Measurements from ENCODE around the gene CORO7. TPM values are rescaled to one million over a fixed set of nuclear protein-coding genes. Genes with fewer than 3 reads are reported as not detected.

The CORO7 gene
- total RNA-seq, 1 donor from 2014 or later: 45.0 TPM

DNA sequence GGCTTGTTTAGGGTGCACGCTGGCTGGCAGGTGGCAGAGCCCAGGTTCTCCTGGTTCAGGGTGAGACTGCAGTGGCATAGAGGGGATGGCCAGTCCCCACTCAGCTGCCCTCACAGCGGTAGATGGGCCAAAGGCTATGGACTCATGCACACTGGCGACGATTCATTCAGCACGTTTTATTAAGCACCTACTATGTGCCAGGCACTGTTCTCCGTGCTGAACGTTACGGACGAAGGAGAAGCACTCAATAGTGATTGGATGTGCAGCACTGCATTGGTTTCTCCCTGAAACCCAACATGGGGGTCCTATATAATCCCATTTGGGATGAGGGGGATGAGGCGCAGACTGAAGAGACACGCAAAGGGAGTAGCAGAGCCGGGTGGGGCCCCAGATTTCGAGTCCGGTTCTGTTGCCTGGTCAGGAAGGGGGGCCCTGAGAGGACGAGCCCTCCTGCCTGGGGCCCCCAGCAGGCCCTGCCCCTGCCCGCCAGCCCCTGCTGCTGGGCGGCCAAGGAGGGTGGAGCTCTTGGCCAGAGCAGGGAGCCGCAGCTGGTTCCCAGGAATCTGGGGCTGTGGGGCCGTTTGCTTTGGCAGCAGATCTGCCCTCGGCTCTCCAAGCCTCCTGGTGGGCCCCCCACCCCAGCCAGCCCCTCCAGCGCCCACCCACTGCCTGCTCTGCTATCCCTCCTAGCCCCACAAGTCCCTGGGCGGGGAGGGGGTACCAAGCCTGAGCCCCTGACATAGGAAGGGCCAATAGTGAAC is 91.7 kb downstream of the CORO7 start:
- DNase-seq (ENCODE audit: low spot score): no peak

DNA sequence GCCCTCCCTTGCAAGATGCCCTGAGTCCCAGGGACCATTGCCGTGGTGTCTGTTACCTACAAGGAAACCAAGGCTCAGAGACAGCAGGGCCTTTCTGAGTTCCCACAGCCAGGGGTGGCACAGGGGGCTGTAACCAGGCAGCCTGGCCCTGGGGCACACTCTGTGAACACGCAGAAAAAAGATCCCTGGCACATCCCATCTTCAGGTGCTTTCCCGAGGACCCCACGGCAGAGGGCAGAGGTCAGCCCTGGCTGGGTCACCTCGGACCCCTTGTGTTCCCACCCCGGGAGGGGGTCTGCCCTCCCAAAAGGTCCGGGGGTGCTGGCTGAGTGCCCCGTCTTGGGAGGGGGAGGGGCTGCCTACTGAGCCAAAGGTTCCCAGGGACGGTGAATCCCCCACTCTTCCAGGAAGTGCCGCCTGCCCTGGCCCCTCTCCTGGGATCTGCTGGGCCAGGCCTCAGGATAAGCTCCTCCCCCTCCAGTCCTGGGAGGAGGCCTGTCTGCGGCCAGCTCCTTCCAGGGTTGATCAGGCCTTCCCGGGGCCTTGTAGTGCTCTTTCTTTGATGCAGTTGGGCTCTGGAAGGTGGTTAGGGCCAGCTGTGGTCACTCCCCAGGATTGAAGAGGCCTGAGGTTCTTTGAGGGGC is 92.4 kb downstream of the CORO7 start:
- no peak for DNase-seq (ENCODE audit: low spot score)

DNA sequence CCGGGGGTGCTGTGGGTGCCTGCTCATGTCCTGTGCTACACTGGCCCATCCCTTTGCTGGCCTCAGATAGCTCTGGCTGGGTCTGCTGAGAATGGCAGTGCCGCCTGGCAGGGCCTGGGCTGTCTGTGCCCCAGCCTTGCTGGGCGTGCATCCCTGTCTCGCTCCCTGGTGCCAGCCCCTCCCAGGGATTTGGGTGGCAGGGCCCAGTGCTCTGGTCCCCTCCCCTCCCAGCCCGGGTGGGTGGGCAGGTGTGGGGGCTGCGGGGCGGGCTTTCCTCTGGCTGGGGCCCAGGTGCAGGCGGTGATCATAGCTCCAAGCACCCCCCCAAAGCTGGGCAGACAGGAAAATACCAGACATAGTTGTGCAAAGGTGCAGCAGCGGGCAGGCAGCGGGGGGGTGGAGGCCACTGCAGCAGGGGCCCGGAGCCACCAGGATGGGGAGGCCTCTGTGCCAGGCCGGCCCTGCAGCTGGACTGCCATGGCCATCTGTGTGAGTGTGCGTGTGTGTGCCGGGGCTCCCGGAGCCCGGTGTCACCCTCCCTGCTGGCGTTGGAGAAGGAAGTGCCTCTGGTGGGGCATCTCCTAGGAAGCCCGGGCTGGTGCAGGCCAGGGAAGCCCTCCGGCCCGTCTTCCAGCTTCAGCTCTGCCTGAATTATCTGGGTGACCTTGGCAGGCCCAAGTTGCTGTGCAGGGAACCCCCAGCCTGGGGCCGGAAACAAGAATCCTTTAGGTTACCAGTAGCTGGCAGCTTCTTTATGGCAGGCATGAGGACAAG is 93.1 kb downstream of the CORO7 start:
- no peak for DNase-seq (ENCODE audit: low spot score)

DNA sequence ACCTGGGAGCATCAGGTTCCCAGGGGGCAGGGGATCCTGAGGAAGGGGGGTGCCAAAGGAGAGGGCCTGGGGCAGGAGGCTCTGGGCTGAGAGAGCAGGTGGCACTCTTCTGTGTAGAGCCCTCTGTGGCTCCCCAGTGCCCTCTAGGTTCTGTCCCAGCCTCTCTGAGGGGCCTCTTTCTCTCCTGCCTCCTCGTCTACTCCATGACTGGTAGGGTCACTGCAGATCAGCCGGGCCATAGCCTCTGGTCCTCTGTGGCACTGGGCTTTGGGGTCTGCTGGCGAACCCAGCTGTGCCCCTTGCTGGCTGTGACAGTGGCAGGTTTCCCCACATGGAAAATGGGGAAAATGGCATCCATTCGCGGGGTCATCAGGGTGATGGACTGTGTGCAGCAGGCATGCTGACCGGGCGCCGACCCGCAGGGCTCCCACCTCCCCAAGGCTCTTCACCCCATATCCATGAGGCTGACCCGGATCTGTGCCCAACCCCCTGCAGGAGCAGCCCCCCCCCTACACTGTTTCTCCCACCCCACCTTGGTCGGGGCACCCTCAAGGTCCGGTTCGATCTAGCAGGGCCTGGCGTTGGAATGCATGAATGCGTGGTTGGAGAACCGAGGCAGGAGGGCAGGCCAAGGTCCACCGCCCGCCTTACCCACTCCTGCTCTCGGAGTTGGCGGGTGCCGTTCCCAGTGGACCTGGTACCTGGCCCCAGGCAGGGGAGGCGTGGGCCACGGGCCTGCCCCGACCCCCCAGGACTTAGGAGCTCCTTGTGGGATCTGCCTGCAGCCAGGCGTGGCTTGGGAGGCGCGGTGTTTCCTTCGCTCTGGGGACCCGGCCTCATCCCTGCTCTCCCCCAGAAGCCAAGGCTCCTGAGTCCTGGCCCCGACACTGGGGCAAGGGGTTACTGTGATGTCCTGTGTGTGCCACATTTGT is 94.0 kb downstream of the CORO7 start:
- no peak for DNase-seq (ENCODE audit: low spot score)

DNA sequence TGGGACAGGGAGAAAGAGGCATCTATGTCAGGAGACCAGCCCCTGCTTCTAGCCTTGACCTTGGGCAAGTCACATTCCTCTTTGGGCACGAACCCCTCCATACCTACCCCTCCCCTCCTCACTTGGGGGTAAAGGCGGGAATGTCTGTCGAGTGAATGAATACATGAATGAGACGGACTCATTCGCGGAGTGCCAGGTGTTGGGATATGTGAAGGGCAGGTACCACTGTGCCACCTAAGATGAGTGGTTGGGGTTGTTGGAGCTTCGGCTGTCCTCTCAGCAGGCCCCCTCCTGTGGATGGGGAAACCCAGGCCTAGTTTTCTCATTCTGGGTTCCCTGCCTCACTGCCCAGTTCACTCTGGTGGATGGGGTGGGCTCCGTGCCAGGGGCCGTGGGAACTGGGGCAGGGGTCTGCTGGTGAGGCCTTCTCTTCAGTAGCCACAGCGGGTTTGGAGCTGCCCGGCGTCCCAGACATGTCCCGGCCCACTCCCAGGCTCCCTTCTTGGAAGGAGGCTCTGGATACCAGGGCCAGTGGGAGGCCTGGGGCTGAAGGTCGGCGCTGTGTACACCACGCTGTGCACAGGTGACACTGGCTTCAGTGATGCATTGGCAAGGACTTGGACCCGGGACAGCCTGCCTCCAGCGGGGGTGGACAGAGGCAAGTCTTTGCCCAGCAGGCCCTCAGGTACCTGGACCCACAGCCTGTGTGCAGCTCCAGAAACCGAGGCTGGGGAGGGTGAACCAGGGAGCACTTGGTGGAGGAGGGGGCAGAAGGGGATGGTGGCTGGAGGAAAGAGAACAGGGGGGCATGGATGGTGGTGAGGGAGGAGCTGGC is 94.9 kb downstream of the CORO7 start:
- no peak for DNase-seq (ENCODE audit: low spot score)

DNA sequence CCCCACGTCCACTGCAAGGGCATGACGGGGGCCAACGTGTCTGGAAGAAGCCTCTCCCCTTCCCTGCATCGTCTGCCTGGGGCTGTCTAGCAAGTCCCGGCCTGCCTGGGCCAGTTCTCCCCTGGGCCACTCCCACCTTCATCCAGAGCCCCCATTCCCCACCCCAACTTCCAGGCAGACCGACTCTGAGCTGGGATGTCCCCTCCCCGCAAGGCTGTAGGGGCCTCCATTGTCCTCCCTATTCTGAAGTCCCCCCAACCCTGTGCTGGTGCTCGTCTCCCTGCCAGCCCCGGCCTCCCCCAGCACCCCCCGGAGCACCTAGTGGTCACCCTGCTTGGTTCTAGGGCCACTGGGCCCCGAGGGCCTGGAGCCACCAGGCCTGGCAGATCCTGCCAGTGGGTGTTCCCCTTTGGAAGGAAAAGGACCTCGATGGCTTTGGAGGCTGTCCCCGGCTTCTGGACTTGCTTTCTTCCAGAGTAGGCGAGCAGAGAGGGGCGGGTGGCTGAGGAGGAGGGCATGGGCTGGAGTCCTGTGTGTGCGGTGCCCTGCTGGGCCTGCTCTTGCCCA is 95.7 kb downstream of the CORO7 start:
- no peak for DNase-seq (ENCODE audit: low spot score)

DNA sequence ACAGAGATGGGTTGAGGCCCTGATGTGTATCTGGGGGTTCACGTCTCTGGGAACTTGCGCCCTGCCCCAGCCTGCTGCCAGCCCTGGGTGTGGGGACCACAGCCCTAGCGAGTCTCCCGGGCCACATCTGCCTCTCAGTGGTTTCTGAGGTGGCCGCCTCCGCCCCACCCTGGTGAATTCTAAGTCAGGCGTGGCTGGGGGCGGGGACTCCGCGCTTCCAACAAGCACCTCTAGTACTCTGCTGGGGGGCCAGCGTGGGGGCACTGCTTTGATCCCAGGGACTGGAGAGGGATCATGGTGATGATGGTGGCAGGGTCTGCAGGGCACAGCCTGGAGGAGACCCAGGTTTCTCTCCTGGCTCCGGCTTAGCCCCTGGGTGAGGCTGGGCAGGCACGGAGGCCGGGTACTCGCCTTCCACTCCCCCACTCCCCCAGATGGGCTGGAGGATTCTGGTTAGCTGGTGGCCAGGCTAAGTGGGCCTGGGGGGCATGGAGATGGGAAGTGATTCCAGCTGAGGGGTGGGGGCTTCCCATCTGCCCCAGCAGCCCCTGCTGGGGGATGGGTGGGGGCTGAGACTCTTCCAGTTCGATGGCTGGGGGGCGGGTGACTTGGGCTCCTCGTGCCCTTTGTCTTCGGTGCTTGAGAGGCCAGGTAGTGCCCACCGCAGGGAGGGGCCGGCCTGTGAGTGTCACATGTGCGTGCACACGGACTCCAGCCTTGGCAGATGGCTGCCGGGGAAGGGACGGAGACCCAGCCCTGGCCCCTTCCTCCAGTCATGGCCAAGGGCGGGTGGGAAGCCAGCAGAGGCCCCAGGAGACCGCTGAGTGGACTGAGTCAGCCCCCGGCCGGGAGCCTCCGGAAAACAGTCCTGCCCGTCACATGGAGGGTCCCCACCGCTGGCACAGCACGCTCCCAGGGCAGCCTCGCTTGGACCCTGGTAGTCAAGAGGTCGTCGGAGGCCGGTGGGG is 96.7 kb downstream of the CORO7 start:
- no peak for DNase-seq (ENCODE audit: low spot score)

DNA sequence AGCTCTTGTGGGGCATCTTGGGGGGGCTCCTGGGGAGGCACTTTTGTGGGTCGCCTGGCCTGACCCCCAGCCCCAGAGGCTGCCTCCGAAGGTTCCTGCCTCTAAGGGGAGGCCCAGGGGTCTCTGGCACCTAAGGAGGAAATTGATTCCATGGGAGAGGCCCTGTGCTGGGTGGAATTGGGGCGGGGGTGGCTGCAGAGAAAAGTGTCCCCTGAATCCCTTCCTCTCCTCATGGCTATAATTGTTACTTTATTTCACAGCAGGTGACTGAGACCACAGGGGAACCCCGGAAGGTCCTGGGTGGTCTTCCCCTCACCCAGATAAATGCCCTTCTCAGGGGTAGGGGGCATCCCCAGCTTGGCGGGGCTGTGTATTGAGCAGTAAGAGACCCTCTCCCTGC is 97.4 kb downstream of the CORO7 start:
- no peak for DNase-seq (ENCODE audit: low spot score)

DNA sequence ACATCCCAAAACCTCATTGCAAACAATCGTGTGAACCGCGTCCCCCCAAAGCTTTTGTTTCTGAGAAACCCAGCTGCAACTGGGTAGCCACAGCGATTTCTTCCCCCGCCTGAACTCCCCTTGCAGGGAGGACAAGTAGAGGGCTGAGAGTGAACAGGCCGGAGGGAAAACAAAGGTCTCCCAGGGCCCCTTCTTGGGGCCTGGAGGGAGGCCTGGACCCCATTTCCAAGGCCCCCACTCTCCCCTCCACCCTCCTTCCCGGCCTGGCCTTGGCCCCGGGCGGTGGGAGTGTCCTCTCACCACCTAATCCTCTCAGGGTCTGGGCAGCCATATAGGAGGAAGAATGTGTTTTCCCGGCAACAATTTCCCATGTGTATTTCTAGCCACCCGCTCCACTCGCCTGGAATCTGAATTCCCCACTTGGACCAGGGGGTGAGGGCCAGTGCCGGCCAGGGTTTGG is 97.9 kb downstream of the CORO7 start:
- no peak for DNase-seq (ENCODE audit: low spot score)

DNA sequence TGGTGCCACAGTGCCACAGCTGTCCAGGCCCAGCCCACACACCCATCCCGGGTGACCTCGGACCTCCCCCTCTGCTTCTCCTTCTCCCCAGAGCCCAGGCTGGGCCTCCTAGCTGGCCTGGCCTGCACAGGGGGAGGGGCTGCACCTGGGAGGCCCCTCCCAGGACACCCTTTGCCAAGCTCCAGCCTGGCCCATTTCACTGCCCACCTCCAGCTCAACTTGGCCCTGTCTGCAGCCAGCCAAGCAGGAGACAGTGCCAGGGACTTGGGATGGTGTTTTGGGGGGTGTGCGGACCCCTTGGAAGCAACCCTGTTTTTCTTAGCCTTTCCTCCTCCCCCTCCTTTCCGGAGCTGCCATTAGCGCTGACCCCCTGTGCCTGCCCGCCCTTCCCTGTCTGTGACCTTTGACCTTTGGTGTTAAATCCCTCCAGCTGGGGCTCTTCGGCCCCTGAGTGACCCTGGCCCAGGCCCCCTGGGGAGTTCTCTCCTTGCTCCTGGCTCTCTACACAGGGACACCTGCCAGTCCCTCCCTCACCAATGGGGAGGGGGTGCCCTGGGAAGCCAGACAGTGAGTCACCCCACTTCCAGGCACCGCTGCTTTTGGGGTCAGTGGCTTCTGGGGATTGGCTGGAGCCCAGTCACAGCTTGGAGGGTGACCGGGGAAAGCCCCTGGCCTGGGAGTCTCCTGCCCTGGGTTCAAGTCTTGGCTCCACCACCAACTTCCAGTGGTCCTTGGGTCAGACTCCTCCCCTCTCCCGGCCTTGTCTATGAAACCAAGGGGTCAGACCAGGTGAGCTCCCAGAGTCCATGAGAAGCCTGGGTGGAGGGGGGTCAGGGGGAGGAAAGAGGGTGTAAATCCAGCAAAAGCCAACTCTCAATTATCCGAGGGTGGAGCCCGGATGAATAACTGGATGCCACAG is 98.6 kb downstream of the CORO7 start:
- DNase-seq (ENCODE audit: low spot score): no peak

DNA sequence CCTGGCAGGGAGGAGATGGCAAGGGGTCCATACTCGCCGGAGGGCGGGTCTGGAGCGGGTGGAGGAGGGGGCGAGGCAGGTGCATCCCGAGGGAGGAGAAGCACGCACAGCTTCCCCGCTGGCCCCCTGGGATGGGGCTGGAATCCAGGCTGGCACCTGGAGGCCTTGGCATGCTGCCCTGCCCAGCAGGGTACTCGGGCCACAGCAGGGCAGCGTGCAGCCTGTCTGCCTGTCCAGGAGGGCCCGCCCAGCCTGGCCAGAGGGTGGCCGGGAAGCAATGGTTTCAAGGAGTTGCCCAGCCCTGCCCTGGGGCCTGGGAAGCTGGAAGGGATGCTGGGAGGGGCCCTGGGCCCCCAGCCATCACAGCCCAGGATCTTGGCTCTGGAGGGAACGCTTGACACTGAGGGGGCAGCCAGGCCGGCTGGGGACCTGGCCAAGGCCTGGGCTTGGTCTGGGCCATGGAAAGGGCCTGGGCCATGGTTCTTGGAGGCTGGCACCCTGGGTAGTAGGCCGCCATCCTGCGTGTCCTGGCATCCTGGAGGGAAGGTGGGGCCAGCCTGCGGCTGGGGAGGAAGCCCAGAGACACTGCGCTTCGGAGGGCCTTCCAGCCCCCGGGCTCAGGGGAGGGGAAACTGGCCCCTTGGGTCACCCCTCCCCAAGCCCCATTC is 99.4 kb downstream of the CORO7 start:
- DNase-seq (ENCODE audit: low spot score): no peak

DNA sequence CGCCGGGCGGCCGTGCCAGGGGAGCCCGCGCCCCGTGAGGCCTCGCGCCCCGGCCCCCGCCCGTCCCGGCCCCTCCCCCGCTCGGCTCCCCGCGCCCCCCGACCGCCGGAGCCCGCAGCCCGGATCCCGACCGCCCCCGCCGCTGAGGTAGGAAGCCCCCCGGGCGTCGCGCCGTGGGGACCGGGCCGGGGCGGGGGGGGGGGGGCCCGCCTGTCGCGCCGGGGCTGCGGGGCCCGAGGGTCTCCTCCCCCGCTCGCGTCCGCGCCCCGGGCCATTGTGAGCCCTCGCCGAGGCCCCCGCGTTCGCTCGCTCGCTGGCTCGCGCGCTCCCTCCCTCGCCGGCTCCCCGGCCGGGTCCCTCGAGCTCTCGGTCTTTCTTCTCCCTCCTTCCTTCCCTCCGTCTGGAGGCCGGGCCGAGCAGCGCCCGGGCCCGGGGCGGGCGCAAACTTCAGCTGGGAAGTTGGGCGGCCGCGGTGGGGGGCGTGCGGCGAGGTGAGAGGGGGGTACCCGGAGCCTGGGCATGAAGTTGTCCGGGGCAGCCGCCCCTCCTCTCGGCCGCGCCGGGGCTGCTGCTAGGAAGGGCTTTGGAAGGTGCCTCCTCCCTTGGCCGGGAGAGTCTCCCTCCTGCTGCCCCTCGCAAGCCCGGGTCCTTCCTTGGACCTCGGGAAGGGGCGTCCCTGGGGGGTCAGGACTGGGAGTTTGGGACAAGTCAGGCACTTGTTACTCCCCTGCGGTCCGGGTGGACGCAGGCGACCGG is 100.1 kb downstream of the CORO7 start:
- DNase-seq (ENCODE audit: low spot score): no peak

DNA sequence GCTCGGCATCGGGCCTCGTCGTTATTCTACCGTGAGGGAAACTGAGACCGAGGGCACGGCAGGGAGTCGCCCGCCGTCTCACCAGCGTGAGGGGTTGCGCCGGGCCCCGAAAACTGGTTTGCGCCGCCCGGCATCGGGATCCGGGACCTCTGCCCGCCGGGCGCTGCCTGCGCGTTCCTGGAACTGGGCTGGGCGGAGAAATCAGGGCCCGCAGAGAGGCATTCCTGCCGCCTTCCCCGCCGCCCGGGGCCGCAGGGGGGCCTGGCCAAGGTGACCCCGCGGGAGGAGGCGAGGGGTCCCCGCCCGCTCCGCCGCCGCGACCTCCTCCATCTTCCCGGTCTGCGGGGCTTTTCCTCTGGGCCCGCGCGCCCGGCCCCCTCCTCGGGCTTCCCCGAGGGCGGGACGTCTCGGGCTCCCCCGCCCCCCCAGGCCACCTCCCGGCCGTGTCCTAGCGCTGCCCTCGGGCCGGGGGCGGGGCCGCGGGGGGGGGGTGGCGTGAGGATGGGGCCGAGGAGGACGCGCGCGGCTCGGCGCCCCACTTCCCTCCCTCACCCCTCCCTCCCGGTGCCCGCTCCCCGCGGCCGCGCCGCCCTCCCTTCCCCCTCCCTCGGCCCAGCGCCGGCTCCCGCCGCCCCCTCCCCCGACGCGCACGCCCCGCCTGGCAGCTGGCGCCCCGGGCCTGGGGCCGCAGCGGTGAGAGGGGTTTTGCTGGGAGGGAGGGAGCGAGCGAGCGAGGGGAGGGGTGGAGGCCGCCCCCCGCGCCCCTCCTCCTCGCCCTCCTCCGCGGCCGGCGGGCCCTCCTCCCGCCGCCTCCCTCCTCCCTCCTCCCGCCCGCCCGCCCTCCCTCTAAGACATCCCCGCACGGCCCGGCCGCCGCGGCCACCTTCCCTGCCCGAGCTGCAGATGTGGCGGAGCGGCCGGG is 100.9 kb downstream of the CORO7 start, which contains the start of gene GLIS2:
Gene GLIS2, plus strand, starts transcription at position 882 of the 922 bp plus-strand sequence. CDS start 16,214 bp downstream, outside the sequence.
- no peak for DNase-seq (ENCODE audit: low spot score)

DNA sequence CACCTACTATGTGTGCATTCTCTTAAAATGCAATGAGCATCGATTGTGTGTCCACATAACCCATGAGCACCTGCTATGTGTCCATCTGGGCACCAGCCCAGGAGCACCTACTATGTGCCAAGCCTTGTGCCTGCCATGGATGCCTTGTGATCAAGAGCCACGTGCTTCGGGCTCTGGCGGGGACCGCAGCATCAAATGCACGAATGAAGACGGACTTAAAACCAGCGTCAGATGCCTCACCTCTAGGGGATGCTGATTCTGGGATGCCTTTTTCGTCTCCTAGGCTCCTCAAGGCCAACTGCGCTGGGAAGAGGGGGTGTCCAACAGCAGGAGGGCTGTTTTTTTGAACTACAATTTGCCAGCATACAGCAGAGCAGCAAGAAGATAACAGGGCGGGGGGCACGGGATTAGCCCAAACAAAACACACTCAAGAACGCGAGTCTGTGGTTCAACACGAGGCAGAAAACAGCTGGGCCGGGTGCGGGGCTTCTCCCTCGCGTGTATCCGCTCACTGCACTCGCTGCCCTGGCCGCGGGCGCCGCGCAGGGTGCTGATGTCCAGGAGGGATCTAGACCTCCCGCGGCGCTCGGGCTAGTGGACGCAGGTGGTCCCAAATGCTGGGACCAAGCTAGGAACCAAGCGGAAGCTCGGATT is 101.7 kb downstream of the CORO7 start:
- no peak for DNase-seq (ENCODE audit: low spot score)

All from mesenteric fat pad (tissue), 1 donor.